ENCODE measurements around the gene PLPPR2. TPM values are rescaled to one million over a fixed set of nuclear protein-coding genes. Genes with fewer than 3 reads are reported as not detected.

Gene PLPPR2
- total RNA-seq, 3 donors from 2014 or later, result 5.1 to 32.8 (median 7.4) TPM

Other genes with a start within 250 kb of the PLPPR2 start
- 10 to 100 TPM in 1 of 3 donors, 1 to 10 TPM in 2; 2.8 to 15.8 (median 3.8) TPM for gene SPC24, start 199.7 kb upstream of the PLPPR2 start, total RNA-seq
- 100 to 1,000 TPM in 1 of 3 donors, 10 to 100 TPM in 2; 28.0 to 562 (median 77.5) TPM for gene KANK2, start 157.9 kb upstream of the PLPPR2 start, total RNA-seq
- not detected for gene ANGPTL8, start 115.8 kb upstream of the PLPPR2 start, total RNA-seq
- 10 to 100 TPM; 62.4 to 94.7 (median 62.8) TPM for gene DOCK6, start 92.9 kb upstream of the PLPPR2 start, total RNA-seq
- gene TSPAN16, start 59.3 kb upstream of the PLPPR2 start, total RNA-seq, result not detected
- 10 to 100 TPM; 21.0 to 34.9 (median 33.9) TPM for gene RAB3D, start 15.8 kb upstream of the PLPPR2 start, total RNA-seq
- 10 to 100 TPM; 37.3 to 61.8 (median 55.7) TPM for gene TMEM205, start 9.2 kb upstream of the PLPPR2 start, total RNA-seq
- gene CCDC159, start 8.9 kb upstream of the PLPPR2 start, total RNA-seq, result 10 to 100 TPM; 27.4 to 40.5 (median 38.8) TPM
- gene SWSAP1, start 19.2 kb downstream of the PLPPR2 start, total RNA-seq, result 1 to 10 TPM; 2.5 to 3.4 (median 3.3) TPM
- 1 to 10 TPM; 2.8 to 4.7 (median 3.6) TPM for gene EPOR, start 28.9 kb downstream of the PLPPR2 start, total RNA-seq
- gene RGL3, start 63.9 kb downstream of the PLPPR2 start, total RNA-seq, result 10 to 100 TPM; 10.7 to 15.1 (median 11.0) TPM
- gene ODAD3, start 79.7 kb downstream of the PLPPR2 start, total RNA-seq, result under 1 TPM in 2 of 3 donors, not detected in 1; 0.14 to 0.28 TPM
- 100 to 1,000 TPM; 249 to 337 (median 302) TPM for gene PRKCSH, start 80.2 kb downstream of the PLPPR2 start, total RNA-seq
- gene ELAVL3, start 125.6 kb downstream of the PLPPR2 start, total RNA-seq, result 1 to 10 TPM in 1 of 3 donors, under 1 TPM in 1, not detected in 1; 0.51 to 2.5 TPM
- gene ZNF653, start 150.4 kb downstream of the PLPPR2 start, total RNA-seq, result 10 to 100 TPM; 10.4 to 13.5 (median 10.9) TPM
- gene ECSIT, start 173.7 kb downstream of the PLPPR2 start, total RNA-seq, result 10 to 100 TPM; 57.9 to 69.6 (median 59.1) TPM
- 1,000 to 10,000 TPM in 1 of 3 donors, 10 to 100 TPM in 2; 19.3 to 1,130 (median 71.6) TPM for gene CNN1, start 183.4 kb downstream of the PLPPR2 start, total RNA-seq
- 10 to 100 TPM; 33.7 to 47.4 (median 42.6) TPM for gene ELOF1, start 203.8 kb downstream of the PLPPR2 start, total RNA-seq
- 10 to 100 TPM; 24.3 to 35.1 (median 24.9) TPM for gene ACP5, start 222.2 kb downstream of the PLPPR2 start, total RNA-seq
- 10 to 100 TPM in 2 of 3 donors, 1 to 10 TPM in 1; 8.7 to 10.9 (median 10.5) TPM for gene ZNF627, start 242.1 kb downstream of the PLPPR2 start, total RNA-seq

All from mucosa of descending colon (tissue), 3 donors.